H1 (cell line): ENCODE data around the gene ANKS1B. TPM values are rescaled to one million over a fixed set of nuclear protein-coding genes. Genes with fewer than 3 reads are reported as not detected.

Source experiments
- CTCF ChIA-PET: fragments of 300-600 bp; sonication (Branson Sonifier 250); formaldehyde crosslinking; loops from one replicate; lab custom pipeline; 2021; ENCODE audit not compliant: partially characterized antibody; lab: Charles Lee
- POLR2A ChIA-PET: fragments of 300-600 bp; sonication (Branson Sonifier 250); formaldehyde crosslinking; loops from one replicate; lab custom pipeline; 2021; ENCODE audit warnings: inconsistent platforms; ENCODE audit not compliant: partially characterized antibody; lab: Charles Lee
- DNase-seq, 2 experiments: peaks; one replicate each; pipeline versions ENCODE4 v3.0.0 to v3.0.0-alpha.2; 2010 to 2022; ENCODE audit warnings: low spot score in 2 of 2, low read depth in 1 of 2, mixed read lengths in 1 of 2
- FAIRE-seq: peaks from 2 replicates; lab custom pipeline; 2011; peaks lifted over from hg19 to GRCh38; lab: Jason Lieb, UNC
- H2AFZ ChIP-seq: 2 replicates; pipeline ENCODE4 v1.8.1; 2012; ENCODE audit warnings: low read length, inconsistent platforms
- H2AK5ac ChIP-seq: 2 replicates; pipeline ENCODE4 v1.6.1; 2013; ENCODE audit warnings: low read depth, low read length
- H2BK120ac ChIP-seq: replicated peaks from 2 replicates; pipeline ENCODE3; 2013; ENCODE audit warnings: low read depth, low read length, inconsistent platforms
- H2BK12ac ChIP-seq: 2 replicates; pipeline ENCODE4 v1.6.1; 2013; ENCODE audit warnings: low read depth, low read length
- H2BK15ac ChIP-seq: 2 replicates; pipeline ENCODE4 v1.6.1; 2013; ENCODE audit warnings: low read length
- H2BK20ac ChIP-seq: 2 replicates; pipeline ENCODE4 v1.6.1; 2013; ENCODE audit warnings: low read length
- H2BK5ac ChIP-seq: 2 replicates; pipeline ENCODE4 v1.6.1; 2013; ENCODE audit warnings: low read depth, low read length
- H3K14ac ChIP-seq: 2 replicates; pipeline ENCODE4 v1.6.1; 2013; ENCODE audit warnings: inconsistent platforms; ENCODE audit not compliant: insufficient read length
- H3K18ac ChIP-seq: 2 replicates; pipeline ENCODE4 v1.6.1; 2013; ENCODE audit warnings: low read length; ENCODE audit errors: extremely low read depth
- H3K23ac ChIP-seq: 2 replicates; pipeline ENCODE4 v1.6.1; 2013; ENCODE audit warnings: inconsistent platforms; ENCODE audit not compliant: insufficient read length
- H3K23me2 ChIP-seq: 2 replicates; pipeline ENCODE4 v1.6.1; 2013; ENCODE audit warnings: low read depth, low read length
- H3K27ac ChIP-seq: 2 replicates; pipeline ENCODE4 v1.6.1; 2011; ENCODE audit warnings: low read depth, low read length, inconsistent platforms
- H3K27me3 ChIP-seq, 4 experiments: replicated peaks in 1 of 4; 1 replicate in 1 of 4; 2 replicates in 3 of 4; pipeline versions ENCODE4 v1.6.1 to v1.8.1; 2011 to 2013; ENCODE audit warnings: low read length in 3 of 4, mild to moderate bottlenecking in 3 of 4, inconsistent platforms in 2 of 4, mixed read lengths in 2 of 4, moderate library complexity in 1 of 4; ENCODE audit not compliant: control insufficient read depth in 3 of 4, insufficient read depth in 3 of 4; ENCODE audit errors: extremely low read depth in 1 of 4
- H3K36me3 ChIP-seq, 4 experiments: 2 replicates each; pipeline versions ENCODE4 v1.6.1 to v1.8.1; 2011 to 2013; ENCODE audit warnings: mild to moderate bottlenecking in 4 of 4, low read length in 3 of 4, moderate library complexity in 2 of 4, control low read depth in 1 of 4, inconsistent platforms in 1 of 4; ENCODE audit not compliant: insufficient read depth in 4 of 4, control insufficient read depth in 2 of 4
- H3K4ac ChIP-seq: replicated peaks from 2 replicates; pipeline ENCODE3; 2013; ENCODE audit warnings: low read length, low read depth, mixed read lengths, inconsistent platforms; ENCODE audit not compliant: insufficient read length
- H3K4me1 ChIP-seq, 4 experiments: replicated peaks in 1 of 4; 1 replicate in 1 of 4; 2 replicates in 3 of 4; pipeline versions ENCODE4 v1.6.1 to v1.8.1; 2011 to 2013; ENCODE audit warnings: low read length in 3 of 4, inconsistent platforms in 2 of 4, mixed read lengths in 1 of 4; ENCODE audit not compliant: insufficient read depth in 4 of 4, control insufficient read depth in 3 of 4
- H3K4me2 ChIP-seq, 2 experiments: 2 replicates each; pipeline versions ENCODE4 v1.6.1 to v1.8.1; 2011 to 2013; ENCODE audit warnings: low read depth in 2 of 2, low read length in 2 of 2, control low read depth in 1 of 2, inconsistent platforms in 1 of 2, mild to moderate bottlenecking in 1 of 2; ENCODE audit not compliant: insufficient read depth in 1 of 2
- H3K4me3 ChIP-seq, 4 experiments: fragments of 200-600, 300-600 bp in 1 of 4; sonication (generic), shearing (Covaris generic), sonication (Bioruptor Twin) in 1 of 4; 2 replicates each; pipeline versions ENCODE4 v1.5.1 to v1.8.1; 2011 to 2016; ENCODE audit warnings: low read length in 4 of 4, low read depth in 3 of 4, control low read depth in 2 of 4, inconsistent platforms in 2 of 4, mild to moderate bottlenecking in 2 of 4, mixed read lengths in 1 of 4, moderate library complexity in 1 of 4; ENCODE audit not compliant: insufficient read depth in 2 of 4; ENCODE audit errors: extremely low read depth in 1 of 4
- H3K56ac ChIP-seq: replicated peaks from 2 replicates; pipeline ENCODE3; 2013; ENCODE audit warnings: low read depth, mild to moderate bottlenecking, mixed read lengths, low read length, inconsistent platforms; ENCODE audit not compliant: insufficient read length
- H3K79me1 ChIP-seq: 2 replicates; pipeline ENCODE4 v1.6.1; 2013; ENCODE audit warnings: low read depth, low read length, control low read depth
- H3K79me2 ChIP-seq, 2 experiments: 2 replicates each; pipeline versions ENCODE4 v1.6.1 to v1.8.1; 2012 to 2013; ENCODE audit warnings: low read length in 2 of 2, mild to moderate bottlenecking in 2 of 2, inconsistent platforms in 1 of 2; ENCODE audit not compliant: insufficient read depth in 2 of 2, control insufficient read depth in 1 of 2
- H3K9ac ChIP-seq, 4 experiments: replicated peaks in 1 of 4; 1 replicate in 1 of 4; 2 replicates in 3 of 4; pipeline versions ENCODE4 v1.6.1 to v1.8.1; 2011 to 2013; ENCODE audit warnings: low read depth in 3 of 4, low read length in 3 of 4, control low read depth in 2 of 4, mild to moderate bottlenecking in 2 of 4, moderate library complexity in 2 of 4, inconsistent platforms in 1 of 4; ENCODE audit errors: extremely low read depth in 1 of 4
- H3K9me3 ChIP-seq, 2 experiments: 2 replicates each; pipeline versions ENCODE4 v1.6.1 to v1.8.1; 2012 to 2013; ENCODE audit warnings: mild to moderate bottlenecking in 2 of 2, moderate library complexity in 2 of 2, control low read depth in 1 of 2, inconsistent platforms in 1 of 2, low read depth in 1 of 2, low read length in 1 of 2, mixed read lengths in 1 of 2; ENCODE audit not compliant: insufficient read depth in 2 of 2
- H4K20me1 ChIP-seq, 2 experiments: replicated peaks in 1 of 2; 2 replicates each; pipeline versions ENCODE3 to v1.8.1; 2011 to 2013; ENCODE audit warnings: inconsistent platforms in 2 of 2, low read length in 2 of 2, mild to moderate bottlenecking in 1 of 2; ENCODE audit not compliant: insufficient read depth in 2 of 2, control insufficient read depth in 1 of 2
- H4K5ac ChIP-seq: 2 replicates; pipeline ENCODE4 v1.6.1; 2013; ENCODE audit warnings: low read length, low read depth, mixed read lengths, inconsistent platforms; ENCODE audit not compliant: insufficient read length
- H4K8ac ChIP-seq: 2 replicates; pipeline ENCODE4 v1.8.0; 2013; ENCODE audit warnings: mild to moderate bottlenecking, moderate library complexity, low read length, inconsistent platforms; ENCODE audit not compliant: insufficient read depth; ENCODE audit errors: extremely low read depth
- H4K91ac ChIP-seq: replicated peaks from 2 replicates; pipeline ENCODE3; 2013; ENCODE audit warnings: low read length, mixed read lengths, inconsistent platforms; ENCODE audit not compliant: insufficient read length
- ATF3 ChIP-seq: IDR thresholded peaks from 2 replicates; pipeline ENCODE4 v1.6.1; 2011; ENCODE audit warnings: low read depth, mild to moderate bottlenecking, low read length; ENCODE audit not compliant: insufficient read depth
- CBX5 ChIP-seq: fragments of 300-800, 300-1000 bp; sonication (generic); IDR thresholded peaks from 2 replicates; pipeline ENCODE4 v1.7.1; 2016; ENCODE audit warnings: antibody characterized with exemption, low read length, low read depth
- E2F6 ChIP-seq: IDR thresholded peaks from 2 replicates; pipeline ENCODE4 v1.6.1; 2012; ENCODE audit warnings: inconsistent platforms
- GTF2F1 ChIP-seq: IDR thresholded peaks from 2 replicates; pipeline ENCODE4 v1.6.1; 2012; ENCODE audit warnings: low read depth, low read length, improper control_type of control experiment, borderline replicate concordance
- RBBP5 ChIP-seq: IDR thresholded peaks from 2 replicates; pipeline ENCODE4 v1.7.1; 2012; ENCODE audit warnings: low read depth, mild to moderate bottlenecking, inconsistent platforms, low read length, moderate library complexity, borderline replicate concordance
- SIRT6 ChIP-seq: IDR thresholded peaks from one replicate; pipeline ENCODE4 v1.7.1; 2012; ENCODE audit warnings: low read length, inconsistent platforms
- SIX5 ChIP-seq: IDR thresholded peaks from 2 replicates; pipeline ENCODE4 v1.6.1; 2011; ENCODE audit warnings: mild to moderate bottlenecking, low read depth, low read length
- SP2 ChIP-seq: IDR thresholded peaks from 2 replicates; pipeline ENCODE4 v1.6.1; 2012; ENCODE audit warnings: mild to moderate bottlenecking, low read length, inconsistent platforms
- TAF1 ChIP-seq: IDR thresholded peaks from 2 replicates; pipeline ENCODE4 v1.6.1; 2011; ENCODE audit warnings: mild to moderate bottlenecking, low read depth, low read length
- USF2 ChIP-seq: IDR thresholded peaks from 2 replicates; pipeline ENCODE4 v1.6.1; 2011; ENCODE audit warnings: low read length, improper control_type of control experiment
- WGBS, 2 experiments: shearing (Covaris generic) in 1 of 2; methylation state at CpG; one replicate each; pipeline versions ENCODE4 v1.1.6 to v1.1.7; 2013 to 2015; ENCODE audit warnings: low lambda C conversion rate in 2 of 2, mixed read lengths in 2 of 2, inconsistent platforms in 1 of 2, low coverage in 1 of 2, missing lambda C conversion rate in 1 of 2; ENCODE audit not compliant: insufficient replicate concordance in 2 of 2, insufficient coverage in 1 of 2, insufficient read length in 1 of 2; ENCODE audit errors: extremely low coverage in 1 of 2, missing lambda C conversion rate in 1 of 2; 5-methylcytosine and 5-hydroxymethylcytosine counted together
- polyA plus RNA-seq, 7 experiments: library from polyadenylated mRNA; depleted of rRNA in 3 of 7; stranded (reverse) in 5 of 7; unstranded in 2 of 7; fragments of >200 nt in 5 of 7; fragments of 200-250 nt in 2 of 7; gene quantifications; 1 replicate in 5 of 7; 2 replicates in 1 of 7; 4 replicates in 1 of 7; pipeline versions ENCODE4 v1.2.1 to v1.2.3, GENCODE V29; 2011 to 2013; ENCODE audit warnings: missing spikeins in 2 of 7, mixed read lengths in 2 of 7
- total RNA-seq: library from RNA; stranded (reverse); fragmentation: NEBNext Ultra II Directional; extraction: Animal tissue kit (Norgen Biotek cat#: 25700); gene quantifications from 2 replicates; pipeline ENCODE4 v1.2.1, GENCODE V29; 2021

The ANKS1B gene
- total and polyA plus RNA-seq, 2 of the 8 experiments (the other 6 are each of a cell fraction or from before 2014, with no cell fraction given) = 2.7 to 6.1 TPM

- Histone ChIP-seq H3K4ac (no peak overlapping the region), H2AK5ac (no peak overlapping the region), H3K27me3 (peaks cover 13 to 52% (median 40%) of the 10 kb centered on the region in 4 experiments), H3K9me3 (no peaks in the 10 kb centered on the region), H2BK20ac (no peak overlapping the region), H2BK5ac (no peak overlapping the region), H4K8ac (0 out of 2 replicates have a peak overlapping the region, but pooled peaks have one; percentile 46), H3K4me1 (peaks cover 0 to 4% (median 3%) of the 10 kb centered on the region in 4 experiments; a peak in 3 of 7 replicates), H2BK120ac (no peak overlapping the region), H4K91ac (no peak overlapping the region), H3K18ac (no peak overlapping the region; the same call in 1 of the 2 replicates), H3K4me2 (peak overlapping the region; percentile 78 to 90), H2BK12ac (no peak overlapping the region), H3K14ac (no peak overlapping the region), H2BK15ac (no peak overlapping the region), H4K5ac (no peak overlapping the region), H3K23me2 (peaks cover 9% of the 10 kb centered on the region; the same call in 1 of the 2 replicates), H3K4me3 (peak overlapping the region; percentile 30 to 72 (median 53)), H3K23ac (no peak overlapping the region), H4K20me1 (no peaks in the 10 kb centered on the region), H3K79me1 (no peaks in the 10 kb centered on the region), H3K79me2 (no peaks in the 10 kb centered on the region), H3K27ac (no peak overlapping the region), H3K36me3 (no peaks in the 10 kb centered on the region), H3K9ac (0 out of 7 replicates have a peak overlapping the region, but pooled peaks of 1 of the 4 experiments have one; percentile 16), H2AFZ (no peak overlapping the region), H3K56ac (no peak overlapping the region)
- FAIRE-seq (no peak), DNase-seq (peak; percentile 15 to 78)
- POLR2A ChIA-PET = no interaction called here
- CTCF ChIA-PET = interaction anchor here (1.1 to 2.0 kb wide), 3 partner anchors 103 to 170 kb away, joined by 4 read pairs; no protein-coding TSS in a partner anchor
- 2% methylated on average over 39 of the region's 60 CpGs; no CpG with 5 or more reads in 1 of the 2 experiments for WGBS, 2 experiments
- TF ChIP-seq ATF3 (no peak), CBX5 (no peak), SIX5 (no peak), SIRT6 (no peak), SP2 (no peak), GTF2F1 (no peak), USF2 (no peak), RBBP5 (peak; percentile 28; the same call in 1 of the 2 replicates), E2F6 (0 out of 2 replicates have a peak, but pooled peaks have one; percentile 42), TAF1 (0 out of 2 replicates have a peak, but pooled peaks have one; percentile 31)
Measured at GRCh38 chr12:98895086-98895651, 1089.6 kb downstream of the ANKS1B start.
